Nephron (organoid): ENCODE measurements around the gene PLN.

Experiments
- H3K27ac Mint-ChIP-seq, 3 experiments: 2 replicates each; pipeline ENCODE4 v1.8.0; 2020; ENCODE audit warnings: mixed read lengths in 3 of 3, mild to moderate bottlenecking in 2 of 3, moderate library complexity in 1 of 3
- H3K27me3 Mint-ChIP-seq: 2 replicates; pipeline ENCODE4 v1.8.0; 2021; ENCODE audit warnings: low read depth, mild to moderate bottlenecking, moderate library complexity, mixed read lengths
- H3K36me3 Mint-ChIP-seq: 2 replicates; pipeline ENCODE4 v1.8.0; 2020; ENCODE audit warnings: low read depth, mixed read lengths
- H3K4me1 Mint-ChIP-seq: 2 replicates; pipeline ENCODE4 v1.8.0; 2020; ENCODE audit warnings: mixed read lengths
- H3K4me3 Mint-ChIP-seq, 3 experiments: 2 replicates each; pipeline ENCODE4 v1.8.0; 2020; ENCODE audit warnings: mild to moderate bottlenecking in 3 of 3, mixed read lengths in 3 of 3, moderate library complexity in 2 of 3
- H3K9me3 Mint-ChIP-seq: 2 replicates; pipeline ENCODE4 v1.8.0; 2020; ENCODE audit warnings: mixed read lengths
- CTCF ChIP-seq, 3 experiments: fragments of 200-600 bp; sonication (generic); IDR thresholded peaks; one replicate each; pipeline ENCODE4 v1.5.0; 2021; ENCODE audit warnings: antibody characterized with exemption in 3 of 3; ENCODE audit not compliant: unreplicated experiment in 3 of 3

The PLN gene

GRCh38 chr6:118525913-118526780, 21.9 kb upstream of the PLN start:
- H3K9me3 Mint-ChIP-seq = peaks cover 10% of the 10 kb centered on the region
- H3K27ac Mint-ChIP-seq = no peak overlapping the region
- H3K4me3 Mint-ChIP-seq = no peak overlapping the region
- H3K27me3 Mint-ChIP-seq = no peaks in the 10 kb centered on the region
- H3K36me3 Mint-ChIP-seq = peaks cover 20% of the 10 kb centered on the region
- no peak for TF ChIP-seq CTCF (IDR thresholded peaks at IDR 0.05; ENCODE audit: unreplicated experiment in 3 of 3)
- peaks cover 8% of the 10 kb centered on the region for H3K4me1 Mint-ChIP-seq

GRCh38 chr6:118528129-118528528, 20.0 kb upstream of the PLN start:
- peaks cover 15% of the 10 kb centered on the region for H3K9me3 Mint-ChIP-seq
- peaks cover 8% of the 10 kb centered on the region for H3K4me1 Mint-ChIP-seq
- H3K27ac Mint-ChIP-seq = peak overlapping the region in 1 of 3 experiments; percentile 45
- no peak for TF ChIP-seq CTCF (IDR thresholded peaks at IDR 0.05; ENCODE audit: unreplicated experiment in 3 of 3)
- no peak overlapping the region for H3K4me3 Mint-ChIP-seq
- peaks cover 15% of the 10 kb centered on the region for H3K36me3 Mint-ChIP-seq
- H3K27me3 Mint-ChIP-seq = no peaks in the 10 kb centered on the region

GRCh38 chr6:118529756-118530155, 18.3 kb upstream of the PLN start:
- Mint-ChIP-seq H3K36me3 (peaks cover 8% of the 10 kb centered on the region), H3K9me3 (peaks cover 15% of the 10 kb centered on the region), H3K27me3 (no peaks in the 10 kb centered on the region), H3K27ac (no peak overlapping the region), H3K4me1 (peaks cover 8% of the 10 kb centered on the region), H3K4me3 (no peak overlapping the region)
- no peak for TF ChIP-seq CTCF (IDR thresholded peaks at IDR 0.05; ENCODE audit: unreplicated experiment in 3 of 3)

GRCh38 chr6:118530942-118531341, 17.2 kb upstream of the PLN start:
- H3K4me1 Mint-ChIP-seq = peaks cover 8% of the 10 kb centered on the region
- H3K4me3 Mint-ChIP-seq = no peak overlapping the region
- H3K27ac Mint-ChIP-seq = no peak overlapping the region
- no peaks in the 10 kb centered on the region for H3K27me3 Mint-ChIP-seq
- peaks cover 15% of the 10 kb centered on the region for H3K9me3 Mint-ChIP-seq
- H3K36me3 Mint-ChIP-seq = peaks cover 8% of the 10 kb centered on the region
- TF ChIP-seq CTCF (IDR thresholded peaks at IDR 0.05; ENCODE audit: unreplicated experiment in 3 of 3) = no peak

GRCh38 chr6:118535176-118535844, 12.8 kb upstream of the PLN start:
- no peak for TF ChIP-seq CTCF (IDR thresholded peaks at IDR 0.05; ENCODE audit: unreplicated experiment in 3 of 3)
- peaks cover 13% of the 10 kb centered on the region for H3K9me3 Mint-ChIP-seq
- peaks cover 8% of the 10 kb centered on the region for H3K4me1 Mint-ChIP-seq

More at GRCh38 chr6:118535176-118535844, 12.8 kb upstream of the PLN start:
- no peaks in the 10 kb centered on the region for H3K27me3 Mint-ChIP-seq
- peaks cover 8% of the 10 kb centered on the region for H3K36me3 Mint-ChIP-seq
- no peak overlapping the region for H3K4me3 Mint-ChIP-seq
- H3K27ac Mint-ChIP-seq = no peak overlapping the region
